Cerebellar cortex (tissue), 1 donor: Measurements from ENCODE around the gene TTC28.
"Not testable (repeated sequence)": the region's sequence is repeated elsewhere in the genome, so short reads cannot be mapped to it uniquely, and the experiment has no call there.

ENCODE experiments used
- DNase-seq: peaks from one replicate; pipeline ENCODE4 v3.0.0-alpha.2; 2015; ENCODE audit warnings: low spot score

Gene TTC28

DNA sequence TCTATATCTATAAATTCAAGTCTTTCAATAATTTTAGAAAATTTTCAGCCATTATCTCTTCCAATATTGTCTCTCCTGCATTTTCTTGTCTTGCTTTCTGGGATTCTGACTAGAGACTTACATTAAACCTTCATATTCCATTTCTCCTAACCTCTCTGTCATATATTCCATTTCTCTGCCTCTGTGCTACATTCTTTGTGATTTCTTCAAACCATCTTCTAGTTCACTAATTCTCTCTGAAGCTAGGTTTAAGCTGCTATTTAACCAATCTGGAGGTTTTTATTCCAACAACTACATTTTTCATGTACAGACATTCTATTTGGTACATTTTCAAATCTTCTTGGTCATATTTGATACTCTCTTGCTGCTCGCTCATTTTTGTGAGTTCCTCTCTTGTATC, 122.5 kb downstream of the TTC28 start:
- no peak for DNase-seq

DNA sequence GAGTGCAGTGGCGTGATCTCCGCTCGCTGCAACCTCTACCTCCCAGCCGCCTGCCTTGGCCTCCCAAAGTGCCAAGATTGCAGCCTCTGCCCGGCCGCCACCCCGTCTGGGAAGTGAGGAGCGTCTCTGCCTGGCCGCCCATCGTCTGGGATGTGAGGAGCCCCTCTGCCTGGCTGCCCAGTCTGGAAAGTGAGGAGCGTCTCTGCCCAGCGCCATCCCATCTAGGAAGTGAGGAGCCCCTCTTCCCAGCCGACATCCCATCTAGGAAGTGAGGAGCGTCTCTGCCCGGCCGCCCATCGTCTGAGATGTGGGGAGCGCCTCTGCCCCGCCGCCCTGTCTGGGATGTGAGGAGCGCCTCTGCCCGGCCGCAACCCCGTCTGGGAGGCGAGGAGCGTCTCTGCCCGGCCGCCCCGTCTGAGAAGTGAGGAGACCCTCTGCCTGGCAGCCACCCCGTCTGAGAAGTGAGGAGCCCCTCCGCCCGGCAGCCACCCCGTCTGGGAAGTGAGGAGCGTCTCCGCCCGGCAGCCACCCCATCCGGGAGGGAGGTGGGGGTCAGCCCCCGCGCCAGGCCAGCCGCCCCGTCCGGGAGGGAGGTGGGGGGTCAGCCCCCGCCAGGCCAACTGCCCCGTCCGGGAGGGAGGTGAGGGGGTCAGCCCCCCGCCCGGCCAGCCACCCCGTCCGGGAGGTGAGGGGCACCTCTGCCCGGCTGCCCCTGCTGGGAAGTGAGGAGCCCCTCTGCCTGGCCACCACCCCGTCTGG, 126.4 kb downstream of the TTC28 start:
- not testable (repeated sequence) for DNase-seq

DNA sequence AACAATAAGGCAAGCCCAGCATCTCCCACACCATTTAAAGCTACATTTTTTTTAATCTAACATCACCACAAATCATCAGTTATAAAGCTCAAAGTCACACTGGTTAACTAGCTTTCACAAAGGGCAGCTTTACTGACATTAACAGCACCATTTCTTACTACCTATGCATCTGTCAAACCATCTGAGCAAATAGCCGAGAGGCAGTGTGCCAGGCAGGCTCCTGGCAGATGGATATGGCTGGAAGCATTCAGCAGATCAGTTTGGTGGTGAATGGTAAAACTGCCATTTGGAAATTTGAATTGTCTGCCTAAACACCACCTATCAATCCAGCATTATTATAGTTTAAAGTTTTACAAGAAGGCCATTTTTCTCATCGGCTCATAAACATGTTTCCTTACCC, 131.2 kb downstream of the TTC28 start:
- DNase-seq, result peak; percentile 58

DNA sequence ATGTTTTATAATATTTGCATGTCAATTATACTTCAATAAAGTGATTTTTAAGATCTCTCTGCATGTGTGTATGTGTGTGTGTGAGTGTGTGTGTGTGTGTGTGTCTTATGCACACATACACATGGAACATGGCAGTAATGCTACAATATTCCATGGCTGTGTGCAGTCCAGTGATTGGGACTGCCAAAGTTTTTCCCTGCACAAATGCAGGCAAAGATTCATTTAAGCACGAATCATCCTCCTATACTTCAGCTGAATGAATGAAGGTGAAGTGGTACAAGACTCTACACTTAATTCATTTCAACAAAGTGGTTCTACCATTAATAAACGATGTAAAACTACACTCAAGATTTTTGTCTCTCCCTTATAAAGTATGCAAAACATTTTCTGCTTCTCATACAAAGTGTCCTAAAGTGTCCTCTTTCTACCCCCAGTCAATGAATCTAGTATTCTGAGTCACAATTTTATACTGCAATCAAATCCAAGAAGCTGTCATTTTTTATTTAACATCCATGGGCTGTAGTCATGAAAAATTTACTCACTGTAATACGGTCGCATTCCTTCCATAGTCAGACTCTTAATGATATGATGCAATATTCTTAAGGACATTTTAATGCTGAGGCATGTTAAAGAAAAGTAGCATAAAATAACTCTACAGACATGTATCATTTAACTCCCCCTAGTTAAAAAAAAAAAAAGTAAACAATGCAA, 132.4 kb downstream of the TTC28 start:
- DNase-seq, result no peak

DNA sequence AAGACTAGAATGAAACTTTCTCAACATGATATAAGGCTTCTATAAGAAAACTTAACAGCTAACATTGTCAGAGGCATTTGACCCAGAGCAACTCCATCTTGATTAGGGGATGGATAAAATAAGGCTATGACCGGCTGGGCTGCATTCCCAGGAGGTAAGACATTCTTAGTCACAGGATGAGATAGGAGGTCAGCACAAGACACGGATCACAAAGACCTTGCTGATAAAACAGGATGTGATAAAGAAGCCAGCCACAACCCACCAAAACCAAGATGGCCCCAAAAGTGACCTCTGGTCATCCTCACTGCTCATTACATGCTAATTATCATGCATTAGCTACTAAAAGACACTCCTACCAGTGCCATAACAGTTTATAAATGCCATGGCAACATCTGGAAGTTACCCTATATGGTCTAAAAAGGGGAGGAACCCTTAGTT, 135.2 kb downstream of the TTC28 start:
- no peak for DNase-seq

DNA sequence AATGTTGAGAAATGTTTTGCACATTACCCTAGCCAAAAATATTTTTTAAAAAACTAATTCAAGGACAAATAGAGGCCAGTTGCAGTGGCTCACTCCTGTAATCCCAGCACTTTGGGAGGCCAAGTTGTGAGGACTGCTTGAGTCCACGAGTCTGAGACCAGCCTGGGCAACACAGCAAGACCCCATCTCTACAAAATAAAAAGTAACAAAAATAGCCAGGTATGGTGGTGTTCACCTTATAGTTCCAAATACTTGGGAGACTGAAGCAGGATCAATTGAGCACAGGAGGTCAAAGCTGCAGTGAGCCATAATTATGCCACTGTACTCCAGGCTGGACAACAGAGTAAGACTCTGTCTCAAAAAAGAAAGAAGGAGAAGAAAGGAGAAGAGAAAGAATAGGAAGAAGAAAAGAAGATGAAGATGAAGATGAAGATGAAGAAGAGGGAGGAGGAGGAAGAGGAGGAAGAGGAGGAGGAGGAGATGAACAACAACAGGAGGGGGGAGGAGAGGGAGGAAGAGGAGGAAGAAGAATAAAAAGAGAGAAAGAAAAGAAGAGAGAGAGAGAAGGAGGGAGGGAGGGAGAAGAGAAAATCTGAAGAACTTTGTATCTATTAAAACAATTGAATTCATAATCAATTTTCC, 136.5 kb downstream of the TTC28 start:
- DNase-seq, result no peak

DNA sequence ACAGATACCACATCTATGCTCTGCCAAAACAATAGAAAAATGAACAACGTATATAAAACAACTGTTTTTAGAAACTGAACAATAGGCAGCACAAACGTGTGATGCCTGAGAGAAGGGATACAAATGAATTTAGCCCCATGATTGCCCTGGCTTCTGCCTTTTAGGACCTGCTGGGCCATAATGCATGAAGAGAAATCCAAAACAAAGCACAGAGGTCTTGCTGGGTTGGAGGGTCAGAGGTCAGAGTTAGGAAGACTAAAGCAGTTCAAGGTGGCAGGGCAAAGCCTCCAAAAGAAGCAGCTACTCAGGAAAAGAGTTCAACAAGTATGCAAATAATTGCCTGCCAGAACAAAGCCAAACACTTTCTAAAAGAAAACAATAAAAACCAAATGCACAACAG, 138.5 kb downstream of the TTC28 start:
- no peak for DNase-seq

DNA sequence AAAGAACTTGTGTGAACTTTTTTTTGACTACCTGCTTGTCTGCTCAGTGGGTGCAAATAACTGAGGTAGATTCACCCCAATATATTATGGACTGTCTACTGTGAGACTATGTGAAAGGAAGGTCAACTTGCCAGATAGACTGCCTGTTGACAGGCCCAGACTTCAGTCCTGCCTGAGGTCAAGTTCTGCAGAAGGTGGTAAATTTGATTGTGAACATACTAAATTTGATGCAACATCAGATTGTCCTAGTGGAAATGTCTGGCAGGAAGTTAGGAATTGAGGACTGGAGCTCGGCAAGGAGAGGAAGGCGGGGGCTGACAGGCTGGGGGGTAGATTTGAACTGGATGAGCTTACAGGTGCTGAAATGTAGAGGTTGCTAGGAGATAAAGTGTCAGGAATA, 140.7 kb downstream of the TTC28 start:
- DNase-seq, result no peak

DNA sequence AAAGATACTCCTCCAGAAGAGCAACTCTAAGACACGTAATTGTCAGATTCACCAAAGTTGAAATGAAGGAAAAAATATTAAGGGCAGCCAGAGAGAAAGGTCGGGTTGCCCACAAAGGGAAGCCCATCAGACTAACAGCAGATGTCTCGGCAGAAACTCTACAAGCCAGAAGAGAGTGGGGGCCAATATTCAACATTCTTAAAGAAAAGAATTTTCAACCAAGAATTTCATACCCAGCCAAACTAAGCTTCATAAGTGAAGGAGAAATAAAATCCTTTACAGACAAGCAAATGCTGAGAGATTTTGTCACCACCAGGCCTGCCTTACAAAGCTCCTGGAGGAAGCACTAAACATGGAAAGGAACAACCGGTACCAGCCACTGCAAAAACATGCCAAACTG, 149.1 kb downstream of the TTC28 start:
- not testable (repeated sequence) for DNase-seq

DNA sequence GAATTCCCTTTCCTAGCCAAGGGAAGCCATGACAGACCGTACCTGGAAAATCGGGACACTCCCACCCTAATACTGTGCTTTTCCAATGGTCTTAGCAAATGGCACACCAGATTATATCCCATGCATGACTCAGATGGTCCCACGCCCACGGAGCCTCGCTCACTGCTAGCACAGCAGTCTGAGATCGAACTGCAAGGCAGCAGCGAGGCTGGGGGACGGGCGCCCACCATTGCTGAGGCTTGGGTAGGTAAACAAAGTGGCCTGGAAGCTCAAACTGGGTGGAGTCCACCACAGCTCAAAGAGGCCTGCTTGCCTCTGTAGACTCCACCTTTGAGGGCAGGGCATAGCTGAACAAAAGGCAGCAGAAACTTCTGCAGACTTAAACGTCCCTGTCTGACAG, 150.5 kb downstream of the TTC28 start:
- DNase-seq, result not testable (repeated sequence)

DNA sequence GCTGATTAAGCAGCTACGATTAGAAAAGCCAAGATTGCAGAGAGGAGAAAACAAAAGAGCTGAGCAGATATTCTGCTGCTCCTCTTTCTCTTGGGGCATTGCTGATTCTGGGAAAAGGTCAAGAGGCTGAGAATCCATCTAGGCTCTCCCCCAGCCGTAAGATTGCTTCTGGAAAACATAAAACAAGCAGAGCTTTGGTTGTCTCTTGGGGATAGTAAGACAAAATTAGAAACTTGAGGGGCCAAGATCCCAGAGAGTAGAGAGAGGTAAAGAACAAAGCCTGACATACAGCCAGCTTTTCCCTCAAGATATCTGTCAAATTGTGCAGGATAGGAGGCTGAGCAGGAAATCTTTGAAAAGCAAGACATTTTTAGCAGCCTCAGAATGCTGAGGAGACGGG, 158.2 kb downstream of the TTC28 start:
- no peak for DNase-seq

DNA sequence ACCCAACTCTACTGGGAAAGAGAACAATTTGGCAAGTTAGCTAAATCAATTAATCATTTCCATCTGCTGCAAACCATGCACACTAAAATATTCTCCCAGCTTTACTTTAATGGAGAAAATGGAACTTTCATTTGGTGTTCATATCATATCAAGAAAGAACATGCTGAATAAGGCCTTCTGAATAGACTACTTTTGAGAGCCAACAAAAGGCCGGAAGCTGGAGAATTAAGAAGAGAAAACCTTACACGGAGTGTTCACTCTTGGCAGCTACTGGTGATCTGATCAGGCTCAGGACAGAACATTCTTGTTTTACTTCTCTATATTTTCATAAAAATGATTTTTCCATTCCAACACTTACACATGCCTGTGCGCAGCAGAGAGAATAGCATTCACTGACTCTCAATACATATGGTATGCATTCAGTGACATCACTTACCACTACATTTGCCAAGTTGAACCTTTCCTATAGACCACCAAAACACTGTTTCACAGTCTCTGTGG, 165.3 kb downstream of the TTC28 start:
- peak; percentile 12 for DNase-seq

DNA sequence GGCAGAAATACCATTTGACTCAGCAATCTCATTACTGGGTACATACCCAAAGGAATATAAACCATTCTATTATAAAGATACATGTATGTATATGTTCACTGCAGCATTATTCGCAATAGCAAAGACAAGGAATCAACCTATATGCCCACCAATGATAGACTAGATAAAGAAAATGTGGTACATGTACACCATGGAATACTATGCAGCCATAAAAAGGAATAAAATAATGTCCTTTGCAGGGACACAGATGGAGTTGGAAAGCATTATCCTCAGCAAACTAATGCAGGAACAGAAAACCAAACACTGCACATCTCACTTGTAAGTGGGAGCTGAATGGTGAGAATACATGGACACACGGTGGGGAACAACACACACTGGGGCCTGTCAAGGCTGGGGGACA, 167.3 kb downstream of the TTC28 start:
- not testable (repeated sequence) for DNase-seq

DNA sequence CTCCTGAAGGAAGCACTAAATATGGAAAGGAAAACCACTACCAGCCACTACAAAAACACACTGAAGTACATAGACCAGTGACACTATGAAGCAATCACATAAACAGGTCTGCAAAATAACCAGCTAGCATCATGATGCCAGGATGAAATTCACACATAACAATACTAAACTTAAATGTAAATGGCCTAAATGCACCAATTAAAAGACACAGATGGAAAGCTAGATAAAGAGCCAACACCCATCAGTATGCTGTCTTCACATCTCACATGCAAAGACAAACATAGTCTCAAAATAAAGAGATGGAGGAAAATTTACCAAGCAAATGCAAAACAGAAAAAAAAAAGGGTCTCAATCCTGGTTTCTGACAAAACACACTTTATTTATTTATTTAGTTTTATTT, 171.7 kb downstream of the TTC28 start:
- no peak for DNase-seq

DNA sequence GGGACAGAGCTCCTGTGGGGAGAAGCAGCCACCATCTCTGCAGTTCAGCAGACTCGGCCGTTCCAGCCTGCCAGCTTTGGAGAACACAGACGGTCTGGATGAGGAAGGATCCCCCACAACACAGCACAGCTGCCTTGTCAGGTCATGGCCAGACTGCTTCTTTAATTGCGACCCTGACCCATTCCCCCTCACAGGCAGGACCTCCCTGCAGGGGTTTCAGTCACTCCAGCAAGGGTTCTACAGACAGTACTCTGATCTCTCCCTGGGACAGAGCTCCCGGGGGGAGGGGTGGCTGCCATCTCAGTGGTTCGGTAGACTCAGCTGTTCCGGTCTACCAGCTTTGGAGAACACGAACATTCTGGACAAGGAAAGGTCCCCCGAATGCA, 173.5 kb downstream of the TTC28 start:
- DNase-seq, result no peak

DNA sequence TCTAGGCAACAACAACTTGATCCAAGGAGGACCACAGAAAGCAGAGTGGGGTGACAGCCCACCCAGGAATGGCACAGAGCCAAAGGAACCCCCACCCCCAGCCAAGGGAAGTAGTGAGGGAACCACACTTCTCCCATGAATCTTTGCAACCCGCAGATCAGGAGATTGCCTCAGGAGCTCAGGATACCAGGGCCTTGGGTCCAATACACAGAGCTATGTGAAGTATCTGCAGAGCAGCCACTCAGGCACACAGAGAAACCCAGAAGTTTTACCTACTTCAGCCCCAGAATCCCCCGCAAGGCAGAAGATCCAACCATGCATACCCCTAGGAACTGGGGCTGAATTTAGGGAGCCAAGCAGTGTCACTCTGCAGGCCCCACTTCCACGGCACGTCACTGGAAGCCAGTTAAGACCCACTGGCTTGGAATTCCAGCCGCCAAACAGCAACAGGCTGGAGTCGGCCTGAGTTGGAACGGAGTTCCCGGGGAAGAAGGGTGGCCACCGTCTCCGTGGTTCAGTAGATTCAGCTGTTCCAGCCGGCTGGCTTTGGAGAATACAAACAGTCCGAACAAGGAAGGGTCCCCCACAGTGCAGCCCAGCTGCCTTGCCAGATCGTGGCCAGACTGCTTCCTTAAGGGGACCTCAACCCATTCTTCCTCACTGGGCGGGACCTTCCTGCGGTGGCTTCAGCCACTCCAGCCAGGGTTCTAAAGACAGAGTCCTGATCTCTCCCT, 174.1 kb downstream of the TTC28 start:
- no peak for DNase-seq

DNA sequence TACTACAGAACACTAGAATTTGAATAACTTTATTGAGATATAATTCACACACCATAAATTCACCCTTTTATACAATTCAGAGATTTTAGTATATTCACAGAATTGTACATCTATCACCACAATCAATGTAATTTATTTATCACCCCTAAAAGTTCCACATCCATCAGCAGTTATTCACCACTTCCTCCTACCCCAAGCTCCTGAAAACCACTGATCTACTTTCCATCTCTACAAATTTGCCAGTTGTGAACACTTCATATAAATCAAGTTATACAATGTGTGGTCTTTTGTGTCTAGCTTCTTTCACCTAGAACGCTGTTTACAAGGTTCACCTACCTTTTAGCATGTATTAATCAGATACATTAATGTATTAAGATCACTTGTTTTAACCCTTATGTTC, 179.6 kb downstream of the TTC28 start:
- no peak for DNase-seq

DNA sequence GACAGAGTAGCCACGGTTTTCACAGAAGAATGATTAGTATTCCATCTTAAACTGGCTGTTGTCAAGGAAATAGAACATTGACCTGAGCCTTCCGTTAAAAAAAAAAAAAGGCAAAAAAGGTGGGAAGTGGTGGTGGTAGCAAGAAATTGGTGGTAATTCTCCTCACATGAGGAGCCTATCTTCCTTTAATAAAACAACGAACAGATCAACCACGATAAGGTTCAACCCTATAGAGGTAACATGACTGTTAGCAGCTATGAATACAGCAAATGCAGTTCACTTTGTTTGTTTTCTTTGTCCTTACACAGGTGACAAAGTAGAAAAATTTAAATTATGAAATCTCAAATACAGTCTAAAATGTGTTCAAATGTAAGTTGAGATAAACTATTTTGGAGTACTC, 181.6 kb downstream of the TTC28 start:
- DNase-seq, result no peak

DNA sequence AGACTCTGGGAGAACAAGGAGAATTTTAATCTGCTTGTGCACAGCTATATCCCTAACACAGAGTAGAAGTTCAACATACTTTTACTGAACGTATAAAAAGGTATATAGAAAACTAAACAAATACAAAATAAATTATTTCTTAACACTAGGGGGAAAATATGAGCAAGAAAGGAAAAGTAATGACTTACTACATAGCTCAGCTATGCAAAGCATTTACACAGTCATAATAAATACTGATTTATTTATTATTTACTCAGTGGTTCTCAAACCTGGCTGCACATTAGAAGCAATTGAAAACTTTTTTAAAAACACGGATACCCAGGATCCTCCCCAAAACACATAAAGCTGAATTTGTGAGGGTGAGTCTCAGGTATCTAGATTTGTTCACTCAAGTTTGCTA, 182.5 kb downstream of the TTC28 start:
- DNase-seq, result no peak

DNA sequence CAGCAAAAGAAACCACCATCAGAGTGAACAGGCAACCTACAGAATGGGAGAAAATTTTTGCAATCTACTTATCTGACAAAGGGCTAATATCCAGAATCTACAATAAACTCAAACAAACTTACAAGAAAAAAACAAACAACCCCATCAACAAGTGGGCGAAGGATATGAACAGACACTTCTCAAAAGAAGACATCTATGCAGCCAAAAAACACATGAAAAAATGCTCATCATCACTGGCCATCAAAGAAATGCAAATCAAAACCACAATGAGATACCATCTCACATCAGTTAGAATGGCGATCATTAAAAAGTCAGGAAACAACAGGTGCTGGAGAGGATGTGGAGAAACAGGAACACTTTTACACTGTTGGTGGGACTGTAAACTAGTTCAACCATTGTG, 188.4 kb downstream of the TTC28 start:
- DNase-seq, result not testable (repeated sequence)

DNA sequence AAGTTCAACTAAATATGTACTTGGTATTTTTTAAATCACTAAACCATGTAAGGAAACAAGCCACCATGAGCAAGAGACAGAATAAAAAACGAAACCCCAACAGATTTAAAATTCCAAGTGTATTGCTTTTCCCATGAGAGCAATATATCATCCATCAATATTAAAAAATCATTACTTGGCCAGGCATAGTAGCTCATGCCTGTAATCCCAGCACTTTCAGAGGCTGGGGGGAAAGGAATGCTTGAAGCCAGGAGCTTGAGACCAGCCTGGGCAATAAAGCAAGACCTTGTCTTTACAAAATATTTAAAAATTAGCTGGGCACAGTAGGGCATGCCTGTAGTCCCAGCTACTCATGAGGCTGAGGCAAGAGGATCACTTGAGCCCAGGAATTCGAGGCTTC, 190.8 kb downstream of the TTC28 start:
- DNase-seq, result no peak

DNA sequence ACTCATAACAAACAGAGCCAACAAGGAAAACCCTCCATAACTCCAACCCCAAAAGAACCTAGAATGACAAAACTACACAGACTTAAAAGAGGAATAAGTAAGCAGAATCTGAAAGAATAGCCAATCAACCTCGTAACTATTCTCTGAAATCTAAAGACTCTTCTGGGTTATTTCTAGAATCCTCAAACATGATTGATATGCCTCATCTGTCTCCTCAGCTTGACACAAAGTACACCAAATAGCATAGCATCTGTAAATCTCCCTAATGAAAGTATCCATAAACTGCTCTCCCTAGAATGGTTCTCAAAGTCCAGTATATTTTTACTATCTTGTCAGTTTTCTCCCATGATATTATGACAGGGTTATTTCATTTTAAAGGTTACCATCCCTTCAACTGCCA, 195.0 kb downstream of the TTC28 start:
- no peak for DNase-seq
